H1 (cell line): ENCODE data around the gene MPP2. TPM values are rescaled to one million over a fixed set of nuclear protein-coding genes. Genes with fewer than 3 reads are reported as not detected.
"Not testable (repeated sequence)": the region's sequence is repeated elsewhere in the genome, so short reads cannot be mapped to it uniquely, and the experiment has no call there.

Source experiments
- CTCF ChIA-PET: fragments of 300-600 bp; sonication (Branson Sonifier 250); formaldehyde crosslinking; loops from one replicate; lab custom pipeline; 2021; ENCODE audit not compliant: partially characterized antibody; lab: Charles Lee
- POLR2A ChIA-PET: fragments of 300-600 bp; sonication (Branson Sonifier 250); formaldehyde crosslinking; loops from one replicate; lab custom pipeline; 2021; ENCODE audit warnings: inconsistent platforms; ENCODE audit not compliant: partially characterized antibody; lab: Charles Lee
- DNase-seq, 2 experiments: peaks; one replicate each; pipeline versions ENCODE4 v3.0.0 to v3.0.0-alpha.2; 2010 to 2022; ENCODE audit warnings: low spot score in 2 of 2, low read depth in 1 of 2, mixed read lengths in 1 of 2
- FAIRE-seq: peaks from 2 replicates; lab custom pipeline; 2011; peaks lifted over from hg19 to GRCh38; lab: Jason Lieb, UNC
- H2AFZ ChIP-seq: 2 replicates; pipeline ENCODE4 v1.8.1; 2012; ENCODE audit warnings: low read length, inconsistent platforms
- H2AK5ac ChIP-seq: 2 replicates; pipeline ENCODE4 v1.6.1; 2013; ENCODE audit warnings: low read depth, low read length
- H2BK120ac ChIP-seq: replicated peaks from 2 replicates; pipeline ENCODE3; 2013; ENCODE audit warnings: low read depth, low read length, inconsistent platforms
- H2BK12ac ChIP-seq: 2 replicates; pipeline ENCODE4 v1.6.1; 2013; ENCODE audit warnings: low read depth, low read length
- H2BK15ac ChIP-seq: 2 replicates; pipeline ENCODE4 v1.6.1; 2013; ENCODE audit warnings: low read length
- H2BK20ac ChIP-seq: 2 replicates; pipeline ENCODE4 v1.6.1; 2013; ENCODE audit warnings: low read length
- H2BK5ac ChIP-seq: 2 replicates; pipeline ENCODE4 v1.6.1; 2013; ENCODE audit warnings: low read depth, low read length
- H3K14ac ChIP-seq: 2 replicates; pipeline ENCODE4 v1.6.1; 2013; ENCODE audit warnings: inconsistent platforms; ENCODE audit not compliant: insufficient read length
- H3K18ac ChIP-seq: 2 replicates; pipeline ENCODE4 v1.6.1; 2013; ENCODE audit warnings: low read length; ENCODE audit errors: extremely low read depth
- H3K23ac ChIP-seq: 2 replicates; pipeline ENCODE4 v1.6.1; 2013; ENCODE audit warnings: inconsistent platforms; ENCODE audit not compliant: insufficient read length
- H3K23me2 ChIP-seq: 2 replicates; pipeline ENCODE4 v1.6.1; 2013; ENCODE audit warnings: low read depth, low read length
- H3K27ac ChIP-seq: 2 replicates; pipeline ENCODE4 v1.6.1; 2011; ENCODE audit warnings: low read depth, low read length, inconsistent platforms
- H3K27me3 ChIP-seq, 4 experiments: replicated peaks in 1 of 4; 1 replicate in 1 of 4; 2 replicates in 3 of 4; pipeline versions ENCODE4 v1.6.1 to v1.8.1; 2011 to 2013; ENCODE audit warnings: low read length in 3 of 4, mild to moderate bottlenecking in 3 of 4, inconsistent platforms in 2 of 4, mixed read lengths in 2 of 4, moderate library complexity in 1 of 4; ENCODE audit not compliant: control insufficient read depth in 3 of 4, insufficient read depth in 3 of 4; ENCODE audit errors: extremely low read depth in 1 of 4
- H3K36me3 ChIP-seq, 4 experiments: 2 replicates each; pipeline versions ENCODE4 v1.6.1 to v1.8.1; 2011 to 2013; ENCODE audit warnings: mild to moderate bottlenecking in 4 of 4, low read length in 3 of 4, moderate library complexity in 2 of 4, control low read depth in 1 of 4, inconsistent platforms in 1 of 4; ENCODE audit not compliant: insufficient read depth in 4 of 4, control insufficient read depth in 2 of 4
- H3K4ac ChIP-seq: replicated peaks from 2 replicates; pipeline ENCODE3; 2013; ENCODE audit warnings: low read length, low read depth, mixed read lengths, inconsistent platforms; ENCODE audit not compliant: insufficient read length
- H3K4me1 ChIP-seq, 4 experiments: replicated peaks in 1 of 4; 1 replicate in 1 of 4; 2 replicates in 3 of 4; pipeline versions ENCODE4 v1.6.1 to v1.8.1; 2011 to 2013; ENCODE audit warnings: low read length in 3 of 4, inconsistent platforms in 2 of 4, mixed read lengths in 1 of 4; ENCODE audit not compliant: insufficient read depth in 4 of 4, control insufficient read depth in 3 of 4
- H3K4me2 ChIP-seq, 2 experiments: 2 replicates each; pipeline versions ENCODE4 v1.6.1 to v1.8.1; 2011 to 2013; ENCODE audit warnings: low read depth in 2 of 2, low read length in 2 of 2, control low read depth in 1 of 2, inconsistent platforms in 1 of 2, mild to moderate bottlenecking in 1 of 2; ENCODE audit not compliant: insufficient read depth in 1 of 2
- H3K4me3 ChIP-seq, 4 experiments: fragments of 200-600, 300-600 bp in 1 of 4; sonication (generic), shearing (Covaris generic), sonication (Bioruptor Twin) in 1 of 4; 2 replicates each; pipeline versions ENCODE4 v1.5.1 to v1.8.1; 2011 to 2016; ENCODE audit warnings: low read length in 4 of 4, low read depth in 3 of 4, control low read depth in 2 of 4, inconsistent platforms in 2 of 4, mild to moderate bottlenecking in 2 of 4, mixed read lengths in 1 of 4, moderate library complexity in 1 of 4; ENCODE audit not compliant: insufficient read depth in 2 of 4; ENCODE audit errors: extremely low read depth in 1 of 4
- H3K56ac ChIP-seq: replicated peaks from 2 replicates; pipeline ENCODE3; 2013; ENCODE audit warnings: low read depth, mild to moderate bottlenecking, mixed read lengths, low read length, inconsistent platforms; ENCODE audit not compliant: insufficient read length
- H3K79me1 ChIP-seq: 2 replicates; pipeline ENCODE4 v1.6.1; 2013; ENCODE audit warnings: low read depth, low read length, control low read depth
- H3K79me2 ChIP-seq, 2 experiments: 2 replicates each; pipeline versions ENCODE4 v1.6.1 to v1.8.1; 2012 to 2013; ENCODE audit warnings: low read length in 2 of 2, mild to moderate bottlenecking in 2 of 2, inconsistent platforms in 1 of 2; ENCODE audit not compliant: insufficient read depth in 2 of 2, control insufficient read depth in 1 of 2
- H3K9ac ChIP-seq, 4 experiments: replicated peaks in 1 of 4; 1 replicate in 1 of 4; 2 replicates in 3 of 4; pipeline versions ENCODE4 v1.6.1 to v1.8.1; 2011 to 2013; ENCODE audit warnings: low read depth in 3 of 4, low read length in 3 of 4, control low read depth in 2 of 4, mild to moderate bottlenecking in 2 of 4, moderate library complexity in 2 of 4, inconsistent platforms in 1 of 4; ENCODE audit errors: extremely low read depth in 1 of 4
- H3K9me3 ChIP-seq, 2 experiments: 2 replicates each; pipeline versions ENCODE4 v1.6.1 to v1.8.1; 2012 to 2013; ENCODE audit warnings: mild to moderate bottlenecking in 2 of 2, moderate library complexity in 2 of 2, control low read depth in 1 of 2, inconsistent platforms in 1 of 2, low read depth in 1 of 2, low read length in 1 of 2, mixed read lengths in 1 of 2; ENCODE audit not compliant: insufficient read depth in 2 of 2
- H4K20me1 ChIP-seq, 2 experiments: replicated peaks in 1 of 2; 2 replicates each; pipeline versions ENCODE3 to v1.8.1; 2011 to 2013; ENCODE audit warnings: inconsistent platforms in 2 of 2, low read length in 2 of 2, mild to moderate bottlenecking in 1 of 2; ENCODE audit not compliant: insufficient read depth in 2 of 2, control insufficient read depth in 1 of 2
- H4K5ac ChIP-seq: 2 replicates; pipeline ENCODE4 v1.6.1; 2013; ENCODE audit warnings: low read length, low read depth, mixed read lengths, inconsistent platforms; ENCODE audit not compliant: insufficient read length
- H4K8ac ChIP-seq: 2 replicates; pipeline ENCODE4 v1.8.0; 2013; ENCODE audit warnings: mild to moderate bottlenecking, moderate library complexity, low read length, inconsistent platforms; ENCODE audit not compliant: insufficient read depth; ENCODE audit errors: extremely low read depth
- H4K91ac ChIP-seq: replicated peaks from 2 replicates; pipeline ENCODE3; 2013; ENCODE audit warnings: low read length, mixed read lengths, inconsistent platforms; ENCODE audit not compliant: insufficient read length
- WGBS, 2 experiments: shearing (Covaris generic) in 1 of 2; methylation state at CpG; one replicate each; pipeline versions ENCODE4 v1.1.6 to v1.1.7; 2013 to 2015; ENCODE audit warnings: low lambda C conversion rate in 2 of 2, mixed read lengths in 2 of 2, inconsistent platforms in 1 of 2, low coverage in 1 of 2, missing lambda C conversion rate in 1 of 2; ENCODE audit not compliant: insufficient replicate concordance in 2 of 2, insufficient coverage in 1 of 2, insufficient read length in 1 of 2; ENCODE audit errors: extremely low coverage in 1 of 2, missing lambda C conversion rate in 1 of 2; 5-methylcytosine and 5-hydroxymethylcytosine counted together
- polyA plus RNA-seq, 7 experiments: library from polyadenylated mRNA; depleted of rRNA in 3 of 7; stranded (reverse) in 5 of 7; unstranded in 2 of 7; fragments of >200 nt in 5 of 7; fragments of 200-250 nt in 2 of 7; gene quantifications; 1 replicate in 5 of 7; 2 replicates in 1 of 7; 4 replicates in 1 of 7; pipeline versions ENCODE4 v1.2.1 to v1.2.3, GENCODE V29; 2011 to 2013; ENCODE audit warnings: missing spikeins in 2 of 7, mixed read lengths in 2 of 7
- total RNA-seq: library from RNA; stranded (reverse); fragmentation: NEBNext Ultra II Directional; extraction: Animal tissue kit (Norgen Biotek cat#: 25700); gene quantifications from 2 replicates; pipeline ENCODE4 v1.2.1, GENCODE V29; 2021
- TF ChIP-seq, protein P1 (sequence below): IDR thresholded peaks from 2 replicates; pipeline ENCODE4 v1.6.1; 2012; ENCODE audit warnings: low read length, inconsistent platforms

Gene MPP2
- total and polyA plus RNA-seq, 2 of the 8 experiments (the other 6 are each of a cell fraction or from before 2014, with no cell fraction given) = 30.9 to 34.1 TPM

DNA sequence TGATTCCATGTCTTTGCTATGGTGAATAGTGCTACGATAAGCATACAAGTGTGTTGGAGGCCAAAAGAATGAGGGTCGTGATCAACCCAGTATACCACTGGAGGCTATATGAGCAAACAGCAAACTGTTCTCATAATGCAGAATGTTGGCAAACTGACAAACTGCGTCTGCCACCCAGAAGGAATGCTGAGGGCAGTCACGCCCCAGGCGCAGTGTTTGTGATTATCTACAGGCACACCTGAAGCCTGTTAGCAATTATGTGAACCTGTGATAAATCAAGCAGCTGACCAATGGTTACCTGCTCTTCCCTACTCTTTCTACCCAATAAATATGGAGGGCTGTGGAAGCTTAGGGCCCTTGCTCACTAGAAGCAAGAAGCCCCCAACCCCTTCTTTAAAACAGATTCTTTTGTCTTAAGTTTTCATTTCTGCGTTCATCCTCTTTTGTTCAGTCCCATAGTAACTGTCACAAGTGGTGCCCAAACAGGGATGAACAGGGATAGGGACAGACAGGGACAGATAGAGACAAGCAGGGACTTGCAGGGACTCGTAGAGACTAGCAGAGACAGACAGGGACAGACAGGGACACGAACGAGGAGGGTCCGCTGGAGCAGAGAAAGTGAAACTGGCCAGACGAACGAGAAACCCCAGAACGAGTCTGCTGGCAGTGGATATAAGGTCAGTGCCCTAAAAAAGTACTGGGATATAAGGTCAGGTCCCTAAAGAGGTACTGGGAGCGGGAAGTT lies 35.2 kb downstream of the MPP2 start (continued):
- TF ChIP-seq, protein P1, sequence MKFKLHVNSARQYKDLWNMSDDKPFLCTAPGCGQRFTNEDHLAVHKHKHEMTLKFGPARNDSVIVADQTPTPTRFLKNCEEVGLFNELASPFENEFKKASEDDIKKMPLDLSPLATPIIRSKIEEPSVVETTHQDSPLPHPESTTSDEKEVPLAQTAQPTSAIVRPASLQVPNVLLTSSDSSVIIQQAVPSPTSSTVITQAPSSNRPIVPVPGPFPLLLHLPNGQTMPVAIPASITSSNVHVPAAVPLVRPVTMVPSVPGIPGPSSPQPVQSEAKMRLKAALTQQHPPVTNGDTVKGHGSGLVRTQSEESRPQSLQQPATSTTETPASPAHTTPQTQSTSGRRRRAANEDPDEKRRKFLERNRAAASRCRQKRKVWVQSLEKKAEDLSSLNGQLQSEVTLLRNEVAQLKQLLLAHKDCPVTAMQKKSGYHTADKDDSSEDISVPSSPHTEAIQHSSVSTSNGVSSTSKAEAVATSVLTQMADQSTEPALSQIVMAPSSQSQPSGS = no peak

- ChIA-PET CTCF (interaction anchor here (0.6 to 6.6 kb wide), 5 partner anchors 9 to 387 kb away, joined by 3 to 61 read pairs (median 3); no protein-coding TSS in a partner anchor), POLR2A (interaction anchor here (1.7 kb wide), 1 partner anchor 9 kb away, joined by 5 read pairs; no protein-coding TSS in a partner anchor)
- H4K20me1 ChIP-seq, H4K91ac ChIP-seq, DNase-seq, H3K23ac ChIP-seq, H2BK20ac ChIP-seq, H3K4ac ChIP-seq, H3K56ac ChIP-seq, H3K14ac ChIP-seq, H3K18ac ChIP-seq, H3K9ac ChIP-seq, H3K27me3 ChIP-seq, H2BK120ac ChIP-seq, H3K9me3 ChIP-seq, H3K4me1 ChIP-seq, H2BK15ac ChIP-seq, FAIRE-seq, H3K79me2 ChIP-seq, H3K4me2 ChIP-seq, H4K8ac ChIP-seq, H3K23me2 ChIP-seq, H3K27ac ChIP-seq, H2BK12ac ChIP-seq, H2AK5ac ChIP-seq, H3K4me3 ChIP-seq, H2BK5ac ChIP-seq, H3K79me1 ChIP-seq, H2AFZ ChIP-seq, H4K5ac ChIP-seq, H3K36me3 ChIP-seq: not testable (repeated sequence)
- WGBS, 2 experiments = 80% methylated on average over 3 of the region's 6 CpGs; no CpG with 5 or more reads in 1 of the 2 experiments
Observed at GRCh38 chr17:43869031-43869430, 38.3 kb downstream of the MPP2 start.
